Memory B cell (primary cell): ENCODE results near the gene GGT6.

Source experiments
- ATAC-seq: fragments of 150-1000 bp; cut with Tn5 transposase; 2 replicates; pipeline ENCODE4 v1.10.0; 2021; ENCODE audit warnings: low read depth, mild to moderate bottlenecking, moderate library complexity
- DNase-seq, 2 donors: peaks; one replicate each; pipeline ENCODE4 v3.0.0; 2022; ENCODE audit warnings: low spot score in 2 of 2
- H3K27ac Mint-ChIP-seq: one replicate; pipeline ENCODE4 v1.8.0; 2022; ENCODE audit warnings: mild to moderate bottlenecking, moderate library complexity, mixed read lengths
- H3K27me3 Mint-ChIP-seq: one replicate; pipeline ENCODE4 v1.8.0; 2022; ENCODE audit warnings: mixed read lengths
- H3K36me3 Mint-ChIP-seq: one replicate; pipeline ENCODE4 v1.8.0; 2022; ENCODE audit warnings: mild to moderate bottlenecking, mixed read lengths
- H3K4me1 Mint-ChIP-seq: one replicate; pipeline ENCODE4 v1.8.0; 2022; ENCODE audit warnings: mixed read lengths
- H3K4me3 Mint-ChIP-seq: one replicate; pipeline ENCODE4 v1.8.0; 2022; ENCODE audit warnings: mild to moderate bottlenecking, moderate library complexity, mixed read lengths
- H3K9me3 Mint-ChIP-seq: one replicate; pipeline ENCODE4 v1.8.0; 2022; ENCODE audit warnings: mixed read lengths

Gene GGT6

DNA sequence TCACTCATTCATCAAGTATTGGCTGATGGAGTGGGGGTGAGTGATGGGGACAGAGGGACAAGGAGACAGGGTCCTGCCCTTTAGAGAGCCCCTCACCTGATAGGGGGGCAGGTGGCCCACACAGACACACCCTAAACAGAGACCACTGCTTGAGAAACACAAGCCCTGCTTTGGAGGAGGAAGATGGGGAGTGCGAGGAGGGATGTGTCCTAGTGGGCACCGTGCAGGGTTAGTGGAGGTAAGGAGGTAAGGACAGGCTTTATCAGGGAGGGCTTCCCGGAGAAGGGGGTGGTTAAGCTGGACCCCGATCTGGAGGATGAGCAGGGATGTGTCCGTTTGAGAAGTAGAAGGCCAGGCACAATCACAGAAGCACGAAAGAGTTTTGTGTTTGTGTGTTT is 15.8 kb upstream of the GGT6 start:
- Mint-ChIP-seq H3K4me1 (peaks cover 7% of the 10 kb centered on the region), H3K4me3 (no peak overlapping the region), H3K27me3 (peaks cover 13% of the 10 kb centered on the region), H3K9me3 (no peaks in the 10 kb centered on the region), H3K36me3 (no peaks in the 10 kb centered on the region), H3K27ac (no peak overlapping the region)
- ATAC-seq (no peak), DNase-seq (no peak)

DNA sequence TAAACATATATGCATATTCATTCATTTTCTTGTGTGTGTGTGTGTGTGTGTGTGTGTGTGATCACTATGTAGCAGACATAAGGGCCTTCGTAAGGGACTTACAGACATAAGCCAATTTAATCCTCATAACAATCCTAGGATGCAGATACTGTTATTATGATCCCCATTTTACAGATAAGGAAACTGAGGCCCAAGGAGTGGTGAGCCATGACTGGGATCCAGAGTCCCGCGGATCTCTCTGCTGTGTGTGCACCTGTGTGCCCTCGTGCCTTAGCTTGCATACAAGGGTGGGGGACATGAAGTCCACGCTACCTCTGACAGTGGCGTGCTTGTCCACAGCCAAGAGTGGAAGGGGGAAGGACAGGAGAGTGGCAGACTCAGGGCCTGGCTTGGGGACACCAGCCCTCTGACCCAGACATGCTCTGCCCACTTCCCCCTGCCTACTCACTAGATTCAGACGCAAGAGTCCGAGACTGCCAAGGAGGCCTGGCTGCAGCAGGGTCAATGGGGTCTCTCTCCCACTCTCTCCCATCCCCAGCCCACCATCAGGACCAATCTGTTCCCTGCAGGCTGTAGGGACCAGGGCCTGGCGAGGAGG is 14.2 kb upstream of the GGT6 start:
- no peak for ATAC-seq
- H3K4me3 Mint-ChIP-seq, result no peak overlapping the region
- H3K4me1 Mint-ChIP-seq, result peaks cover 9% of the 10 kb centered on the region
- DNase-seq, result no peak
- no peaks in the 10 kb centered on the region for H3K9me3 Mint-ChIP-seq
- H3K36me3 Mint-ChIP-seq, result no peaks in the 10 kb centered on the region
- H3K27me3 Mint-ChIP-seq, result peaks cover 9% of the 10 kb centered on the region
- no peak overlapping the region for H3K27ac Mint-ChIP-seq

DNA sequence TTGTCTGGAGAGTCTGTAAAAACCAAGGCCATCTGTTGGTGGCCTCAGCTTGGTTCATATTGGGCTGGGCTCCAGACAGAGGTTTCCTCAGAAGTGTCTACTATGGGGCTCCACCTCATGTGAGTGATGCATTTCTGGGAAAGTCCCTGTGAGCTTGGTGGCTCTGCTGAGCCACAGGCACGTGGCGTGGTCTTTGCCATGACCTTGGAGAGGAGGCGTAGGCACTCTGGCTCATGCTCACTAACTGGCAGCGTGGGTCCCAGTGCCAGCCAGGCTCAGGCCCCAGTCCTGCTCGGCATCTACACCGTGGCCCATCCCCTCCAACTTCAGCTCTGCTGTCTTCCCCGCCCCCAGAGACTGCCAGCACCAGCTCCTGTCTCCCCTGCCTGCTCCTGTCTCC is 13.3 kb upstream of the GGT6 start:
- Mint-ChIP-seq H3K9me3 (no peaks in the 10 kb centered on the region), H3K4me1 (peaks cover 9% of the 10 kb centered on the region), H3K36me3 (no peaks in the 10 kb centered on the region), H3K27ac (no peak overlapping the region), H3K27me3 (peaks cover 8% of the 10 kb centered on the region), H3K4me3 (no peak overlapping the region)
- ATAC-seq (peak; percentile 97), DNase-seq (no peak)

DNA sequence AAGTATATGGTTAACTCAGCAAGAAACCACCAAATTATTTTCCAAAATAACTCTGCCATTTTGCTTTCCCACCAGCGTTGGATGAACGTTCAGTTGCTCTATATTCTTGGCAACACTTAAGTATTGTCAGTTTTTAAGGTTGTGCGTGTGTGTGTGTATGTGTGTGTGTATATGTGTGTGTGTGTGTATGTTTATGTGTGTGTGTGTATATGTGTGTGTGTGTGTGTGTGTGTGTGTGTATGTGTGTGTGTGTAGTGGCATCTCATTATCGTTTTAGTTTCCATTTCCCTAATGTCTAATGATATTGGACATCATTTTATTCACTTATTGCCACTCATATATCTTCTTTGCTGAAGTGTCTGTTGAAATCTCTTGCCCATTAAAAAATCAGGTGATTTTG is 12.7 kb upstream of the GGT6 start:
- no peak for ATAC-seq
- no peak for DNase-seq
- Mint-ChIP-seq H3K27me3 (peaks cover 7% of the 10 kb centered on the region), H3K4me3 (no peak overlapping the region), H3K9me3 (no peaks in the 10 kb centered on the region), H3K36me3 (no peaks in the 10 kb centered on the region), H3K4me1 (peaks cover 9% of the 10 kb centered on the region), H3K27ac (no peak overlapping the region)

DNA sequence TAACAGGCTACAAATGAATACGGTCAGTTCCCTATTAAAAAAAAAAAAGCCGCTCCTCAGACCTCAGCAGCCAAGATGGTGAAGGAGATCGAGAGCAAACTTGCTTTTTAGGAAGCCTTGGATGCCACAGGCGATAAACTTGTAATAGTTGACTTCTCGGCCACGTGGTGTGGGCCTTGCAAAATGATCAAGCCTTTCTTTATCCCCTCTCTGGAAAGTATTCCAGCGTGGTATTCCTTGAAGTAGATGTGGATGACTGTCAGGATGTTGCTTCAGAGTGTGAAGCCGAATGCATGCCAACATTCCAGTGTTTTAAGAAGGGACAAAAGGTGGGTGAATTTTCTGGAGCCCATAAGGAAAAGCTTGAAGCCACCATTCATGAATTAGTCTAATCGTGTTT is 11.8 kb upstream of the GGT6 start:
- ATAC-seq, result no peak
- Mint-ChIP-seq H3K4me1 (peaks cover 9% of the 10 kb centered on the region), H3K9me3 (no peaks in the 10 kb centered on the region)

DNA sequence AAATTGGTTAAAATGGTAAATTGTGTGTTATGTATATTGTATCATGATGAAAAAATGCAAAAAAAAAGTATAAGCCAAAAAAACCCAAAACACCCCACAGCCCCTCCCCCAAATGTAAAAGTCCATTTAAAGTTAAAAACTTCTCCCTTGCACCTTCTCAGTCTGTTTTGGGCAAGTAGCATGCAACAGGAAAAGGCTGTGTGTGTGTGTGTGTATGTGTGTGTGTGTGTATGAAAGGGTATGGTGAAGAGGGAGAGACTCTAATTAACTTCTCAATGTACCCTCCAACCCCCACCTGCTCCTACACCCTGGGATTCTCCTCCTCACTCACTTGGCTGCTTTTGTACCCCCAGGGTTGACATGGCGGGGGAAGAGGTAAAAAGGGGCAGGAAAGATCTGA is 9.2 kb upstream of the GGT6 start:
- Mint-ChIP-seq H3K4me1 (peaks cover 11% of the 10 kb centered on the region), H3K27ac (no peak overlapping the region), H3K4me3 (no peak overlapping the region), H3K9me3 (no peaks in the 10 kb centered on the region), H3K36me3 (no peaks in the 10 kb centered on the region), H3K27me3 (peaks cover 1% of the 10 kb centered on the region)
- ATAC-seq, result no peak
- no peak for DNase-seq

More for the DNA sequence above, 11.8 kb upstream of the GGT6 start:
- DNase-seq, result no peak
- peaks cover 6% of the 10 kb centered on the region for H3K27me3 Mint-ChIP-seq
- H3K4me3 Mint-ChIP-seq, result no peak overlapping the region
- H3K36me3 Mint-ChIP-seq, result no peaks in the 10 kb centered on the region
- no peak overlapping the region for H3K27ac Mint-ChIP-seq

DNA sequence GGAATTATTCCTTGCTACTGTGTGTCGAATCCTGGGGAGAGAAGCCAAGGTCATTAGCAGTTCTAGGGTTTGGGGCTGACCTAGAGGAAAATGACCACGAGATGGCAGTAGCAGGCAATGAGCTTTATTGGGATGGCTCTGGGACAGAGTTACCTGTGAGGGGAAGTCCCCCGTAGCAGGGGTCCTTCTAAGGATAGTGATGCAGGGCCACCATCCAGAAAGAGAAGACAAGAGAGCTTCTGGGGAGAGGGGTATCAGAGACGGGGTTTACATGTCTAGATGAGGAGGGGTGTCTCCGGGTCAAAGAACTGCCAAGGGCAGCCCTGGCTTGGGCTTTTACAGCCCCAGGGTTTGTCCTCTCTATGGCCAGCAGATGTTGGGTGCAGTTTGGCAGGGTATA is 6.4 kb upstream of the GGT6 start:
- Mint-ChIP-seq H3K36me3 (no peaks in the 10 kb centered on the region), H3K27me3 (no peaks in the 10 kb centered on the region), H3K27ac (no peak overlapping the region), H3K9me3 (no peaks in the 10 kb centered on the region), H3K4me1 (peaks cover 16% of the 10 kb centered on the region), H3K4me3 (no peak overlapping the region)
- DNase-seq (peak; percentile 38 to 50), ATAC-seq (peak; percentile 68)

DNA sequence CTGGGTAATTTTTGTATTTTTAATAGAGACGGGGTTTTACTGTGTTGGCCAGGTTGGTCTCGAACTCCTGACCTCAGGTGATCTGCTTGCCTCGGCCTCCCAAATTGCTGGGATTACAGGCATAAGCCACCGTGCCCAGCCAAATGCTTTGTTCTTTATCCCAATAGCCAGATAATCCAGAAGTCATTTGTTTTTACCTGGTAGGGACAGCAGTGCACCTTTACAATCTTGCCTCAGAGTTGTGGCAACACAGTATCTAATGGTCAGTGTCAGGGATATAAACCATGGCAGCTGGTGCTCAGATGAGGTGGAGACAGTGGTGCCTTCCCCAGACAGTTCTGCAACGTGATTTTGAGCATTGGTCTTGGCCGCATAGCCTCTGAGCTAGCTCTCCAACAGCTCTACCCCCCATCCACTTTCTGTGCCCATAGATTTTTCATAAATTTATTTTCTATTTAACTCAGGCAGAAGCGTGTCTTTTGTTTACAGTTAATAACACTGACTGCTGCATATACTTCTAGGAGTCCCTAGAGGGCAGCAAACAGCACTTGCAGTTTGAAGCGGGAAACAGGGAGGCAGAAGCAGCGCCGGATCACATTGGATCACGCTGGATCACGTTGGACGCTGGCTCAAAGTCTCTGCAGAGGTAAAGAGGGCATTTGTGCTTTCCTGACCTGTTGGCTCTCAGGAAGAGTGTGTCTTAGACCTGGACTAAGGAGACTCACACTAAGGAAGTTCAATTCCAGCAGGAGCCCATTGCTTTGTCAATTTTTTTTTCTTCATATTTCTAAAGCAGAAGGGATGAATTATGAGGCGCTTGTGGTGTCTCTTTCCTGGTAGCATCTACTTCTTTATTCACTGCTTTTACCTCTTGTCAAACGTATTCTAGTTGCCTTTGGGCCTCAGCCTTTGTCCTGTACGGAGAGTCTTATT is 5.1 kb upstream of the GGT6 start:
- Mint-ChIP-seq H3K36me3 (no peaks in the 10 kb centered on the region), H3K9me3 (no peaks in the 10 kb centered on the region), H3K27ac (no peak overlapping the region), H3K27me3 (no peaks in the 10 kb centered on the region), H3K4me1 (peaks cover 21% of the 10 kb centered on the region), H3K4me3 (peak overlapping the region; percentile 46)
- ATAC-seq (peak; percentile 60), DNase-seq (peak in 1 of 2 donors; percentile 31)

DNA sequence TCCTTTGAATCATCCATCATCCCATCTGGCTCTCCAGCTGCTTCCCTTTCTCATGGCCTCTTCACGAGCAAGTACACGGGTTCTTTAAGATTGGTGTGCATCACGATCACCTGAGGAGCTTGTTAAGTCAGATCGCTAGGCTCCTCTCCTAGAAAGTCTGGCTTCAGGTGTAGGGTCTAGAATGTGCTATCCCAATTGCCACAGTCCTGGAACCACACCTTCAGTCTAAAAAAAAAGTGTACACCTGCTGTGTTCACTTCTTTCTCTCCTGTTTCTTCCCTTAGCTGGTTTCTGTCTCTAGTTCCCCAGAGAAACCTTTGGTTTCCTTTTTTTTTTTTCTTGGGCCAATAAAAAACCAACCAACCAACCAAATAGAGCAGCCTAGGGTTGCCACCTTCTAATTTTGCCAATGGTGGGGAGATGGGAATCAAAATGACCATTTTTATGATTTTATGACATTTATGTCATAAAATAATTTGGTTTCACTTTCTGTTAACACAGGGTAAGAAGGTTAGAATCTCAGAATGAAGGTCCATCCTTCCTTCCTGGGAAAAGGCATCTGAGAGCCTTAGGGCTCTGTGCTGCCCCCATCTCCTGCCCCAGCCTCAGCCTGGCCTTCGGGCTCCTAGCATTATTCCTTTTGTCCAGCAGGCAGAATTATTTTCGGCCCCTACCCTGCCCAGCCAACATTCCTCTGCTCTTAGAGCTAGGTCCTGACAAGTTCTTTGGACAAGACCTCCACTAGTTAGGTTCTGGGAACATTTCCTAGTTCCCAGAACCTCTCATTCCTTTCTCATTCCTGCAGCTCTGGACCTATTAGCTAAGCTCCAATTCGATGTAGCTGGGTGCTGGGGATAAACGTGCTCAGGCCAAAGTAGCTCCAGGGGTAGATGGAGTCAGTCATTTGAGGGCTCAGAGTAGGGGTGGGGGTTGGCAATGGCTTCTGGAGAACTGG is 1.9 kb upstream of the GGT6 start:
- Mint-ChIP-seq H3K27me3 (peaks cover 2% of the 10 kb centered on the region), H3K4me1 (peaks cover 19% of the 10 kb centered on the region), H3K27ac (peak overlapping the region; percentile 58), H3K36me3 (no peaks in the 10 kb centered on the region), H3K4me3 (peak overlapping the region; percentile 57), H3K9me3 (no peaks in the 10 kb centered on the region)
- DNase-seq (no peak), ATAC-seq (peak; percentile 43)

DNA sequence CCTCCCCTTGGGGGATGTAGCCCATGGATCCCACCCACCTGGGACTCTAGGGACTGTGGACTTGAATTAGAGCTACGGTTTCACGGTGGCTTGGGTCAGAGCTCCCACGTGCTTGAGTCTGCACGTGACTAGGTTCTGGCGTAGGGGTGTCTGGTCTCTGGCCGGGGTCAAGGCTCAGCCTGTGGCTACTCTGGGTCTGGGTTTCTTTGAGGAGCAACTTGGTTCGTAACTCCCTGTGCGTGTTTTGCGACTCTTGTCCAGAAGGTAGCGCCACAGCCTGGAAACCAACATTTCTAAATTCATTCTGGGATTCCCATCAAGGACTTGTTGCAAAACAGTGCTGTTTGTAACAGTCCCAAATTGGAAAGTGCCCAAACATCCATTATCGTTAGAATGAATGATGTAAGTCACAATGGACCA is 470 bp upstream of the GGT6 start:
- no peaks in the 10 kb centered on the region for H3K36me3 Mint-ChIP-seq
- peaks cover 22% of the 10 kb centered on the region for H3K4me1 Mint-ChIP-seq
- DNase-seq, result no peak
- no peak for ATAC-seq
- H3K27me3 Mint-ChIP-seq, result peaks cover 2% of the 10 kb centered on the region
- no peaks in the 10 kb centered on the region for H3K9me3 Mint-ChIP-seq
- H3K4me3 Mint-ChIP-seq, result no peak overlapping the region
- no peak overlapping the region for H3K27ac Mint-ChIP-seq

DNA sequence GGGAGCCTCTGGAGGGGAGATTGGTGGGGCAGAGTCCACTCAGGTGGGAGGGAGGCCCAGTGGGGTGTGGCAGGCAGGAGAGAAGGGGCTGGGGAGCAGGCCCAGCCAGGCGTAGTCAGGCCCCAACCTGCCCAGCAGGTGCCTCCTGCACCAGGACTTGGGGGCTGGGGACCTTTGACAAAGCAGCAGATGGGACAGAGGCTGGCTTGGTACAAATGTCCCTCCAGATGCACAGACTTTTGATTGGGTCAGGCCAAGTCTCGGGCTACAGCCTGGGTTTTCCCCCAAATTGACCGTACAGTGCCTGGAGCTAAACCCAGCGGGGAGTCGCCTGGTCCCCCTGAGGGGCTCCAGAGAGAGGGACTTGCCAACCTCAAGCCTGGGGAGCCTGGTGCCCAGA is 411 bp downstream of the GGT6 start:
- Mint-ChIP-seq H3K9me3 (no peaks in the 10 kb centered on the region), H3K27me3 (peaks cover 2% of the 10 kb centered on the region), H3K27ac (no peak overlapping the region), H3K4me1 (peaks cover 23% of the 10 kb centered on the region), H3K36me3 (no peaks in the 10 kb centered on the region), H3K4me3 (no peak overlapping the region)
- no peak for DNase-seq
- no peak for ATAC-seq

DNA sequence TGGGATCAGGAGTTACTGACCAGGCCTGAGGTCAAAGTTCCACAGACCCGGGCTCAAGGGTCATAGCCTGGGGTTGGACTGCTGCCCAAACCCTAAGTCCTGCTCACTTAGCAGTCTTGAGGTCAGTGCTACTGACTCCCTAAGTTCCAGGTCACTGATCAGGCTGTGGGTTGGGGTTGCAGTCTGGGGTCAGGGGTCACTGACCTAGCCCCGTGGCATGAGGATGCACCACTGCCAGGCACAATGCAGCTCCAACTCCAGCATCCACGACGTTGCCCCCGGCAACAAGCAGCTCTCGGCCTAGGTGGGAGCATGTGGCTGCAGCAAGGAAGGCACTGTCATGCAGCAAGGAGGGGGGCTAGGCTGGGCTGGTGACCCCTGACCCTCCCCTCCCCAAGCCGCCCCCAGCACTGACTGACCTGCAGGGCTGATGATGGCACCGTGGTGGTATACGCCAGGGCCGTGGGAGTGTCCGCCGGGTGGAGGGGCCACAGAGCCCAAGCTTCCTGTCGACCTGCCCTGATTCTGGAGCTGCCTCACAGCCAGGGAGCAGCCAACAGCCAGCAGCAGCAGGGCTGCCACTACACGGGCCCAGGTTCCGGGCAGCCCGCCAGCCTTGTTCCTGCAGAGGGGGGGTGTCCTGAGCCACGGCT is 1.1 kb downstream of the GGT6 start:
- no peak for ATAC-seq
- no peak for DNase-seq
- Mint-ChIP-seq H3K4me1 (peaks cover 28% of the 10 kb centered on the region), H3K36me3 (no peaks in the 10 kb centered on the region), H3K27me3 (peaks cover 2% of the 10 kb centered on the region), H3K4me3 (no peak overlapping the region), H3K9me3 (no peaks in the 10 kb centered on the region), H3K27ac (no peak overlapping the region)

DNA sequence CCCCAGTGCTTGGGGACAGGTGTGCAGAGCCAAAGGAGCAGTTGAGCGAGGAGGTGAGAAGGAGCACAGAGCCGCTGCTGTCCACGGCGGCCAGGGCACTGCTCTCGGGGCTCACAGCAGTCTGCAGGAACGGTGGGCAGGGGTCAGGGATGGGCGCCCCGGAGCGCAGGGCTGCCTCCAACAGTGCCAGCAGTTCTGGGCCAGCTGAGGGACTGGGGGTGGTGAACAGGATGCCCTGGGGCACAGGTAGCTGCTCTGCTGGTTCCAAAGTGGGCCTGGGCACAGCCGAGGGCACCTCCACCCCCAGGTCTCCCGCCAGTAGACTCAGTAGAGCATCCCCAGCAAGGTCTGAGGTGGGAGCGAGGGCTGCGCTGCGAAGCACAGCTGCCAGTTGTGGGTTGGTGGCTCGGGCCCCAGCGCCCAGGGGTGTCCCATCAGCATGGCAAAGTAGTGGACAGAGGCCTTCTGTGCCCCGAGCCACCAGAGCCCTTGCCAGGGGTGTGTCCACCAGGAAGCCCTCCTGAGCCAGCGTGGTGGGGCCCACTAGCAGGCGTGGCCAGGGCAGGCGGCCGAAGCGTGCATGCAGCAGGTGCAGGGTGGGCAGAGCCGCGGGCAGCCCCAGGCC is 1.9 kb downstream of the GGT6 start:
- Mint-ChIP-seq H3K36me3 (no peaks in the 10 kb centered on the region), H3K9me3 (no peaks in the 10 kb centered on the region), H3K4me3 (no peak overlapping the region), H3K4me1 (peaks cover 30% of the 10 kb centered on the region), H3K27me3 (peaks cover 2% of the 10 kb centered on the region), H3K27ac (no peak overlapping the region)
- ATAC-seq (no peak), DNase-seq (no peak)
